ENCODE results near the gene UACA.

Gene UACA

DNA sequence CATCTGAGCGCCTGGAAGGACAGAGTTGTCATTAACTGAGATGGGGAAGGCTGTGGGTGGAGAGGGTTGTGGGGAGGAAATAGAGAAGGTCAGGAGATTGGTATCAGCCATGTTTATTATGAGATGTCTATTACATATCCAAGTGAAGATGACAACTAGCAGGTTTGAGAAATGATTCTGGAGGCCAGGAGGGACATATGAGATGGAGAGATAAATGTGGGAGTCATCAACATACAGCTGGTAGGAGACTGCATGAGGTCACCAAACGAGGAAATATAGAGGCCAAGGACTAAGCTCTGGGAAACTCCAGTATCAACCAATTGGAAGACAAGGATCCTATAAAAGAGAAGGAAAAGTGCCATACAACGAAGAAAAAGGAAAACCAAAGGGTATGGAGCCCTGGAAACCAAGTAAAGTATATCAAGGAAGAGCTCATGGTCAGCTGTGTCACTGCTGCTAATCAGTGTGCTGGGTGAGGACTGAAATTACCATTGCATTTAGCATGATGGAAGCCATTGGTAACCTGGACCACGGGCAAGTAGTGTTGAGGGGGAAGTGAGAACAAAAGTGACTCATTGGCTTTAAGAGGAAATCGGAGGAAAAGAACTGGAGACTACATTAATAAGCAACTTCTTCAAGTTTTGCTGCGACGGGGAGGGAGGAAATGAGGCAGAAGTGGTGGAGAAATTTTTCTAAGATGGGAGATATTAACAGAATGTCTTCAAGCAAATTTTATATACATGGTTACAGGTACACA lies 14.0 kb upstream of the UACA start:
- Histone ChIP-seq H3K9me3 (ENCODE audit: severe bottlenecking) (no peaks in the 10 kb centered on the region), H3K4me1 (ENCODE audit: insufficient read depth, poor library complexity, severe bottlenecking) (peaks cover 38% of the 10 kb centered on the region), H3K4me3 (ENCODE audit: severe bottlenecking) (no peak overlapping the region), H3K27ac (ENCODE audit: poor library complexity, severe bottlenecking) (peak overlapping the region; percentile 75), H3K27me3 (ENCODE audit: insufficient read depth, poor library complexity, severe bottlenecking) (no peaks in the 10 kb centered on the region), H3K36me3 (ENCODE audit: low read depth) (no peaks in the 10 kb centered on the region)
- ATAC-seq (ENCODE audit: low read depth) (no peak), DNase-seq (ENCODE audit: low spot score) (no peak)
- TF ChIP-seq CTCF (IDR thresholded peaks at IDR 0.05; ENCODE audit: poor library complexity, severe bottlenecking) = no peak

DNA sequence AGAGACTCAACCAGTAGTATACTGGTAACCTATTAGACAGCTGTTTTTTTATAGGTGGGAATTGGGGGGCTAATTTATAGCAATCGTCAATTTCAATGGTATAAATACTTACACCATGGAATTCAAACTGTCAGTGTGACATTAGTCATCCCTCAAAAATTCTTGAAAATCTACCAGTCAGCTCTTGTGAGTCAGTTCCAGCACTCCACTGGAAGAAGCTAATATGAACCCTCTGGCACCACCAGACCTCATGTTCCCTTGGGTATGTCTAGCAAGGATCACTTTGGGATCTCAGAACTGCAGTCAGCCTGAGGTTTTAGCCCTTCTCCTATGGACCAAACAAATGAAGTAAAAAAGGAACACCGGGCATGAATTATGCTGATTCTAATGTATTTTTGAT lies 11.8 kb upstream of the UACA start:
- Histone ChIP-seq H3K27ac (ENCODE audit: poor library complexity, severe bottlenecking) (peak overlapping the region; percentile 59), H3K4me3 (ENCODE audit: severe bottlenecking) (no peak overlapping the region), H3K36me3 (ENCODE audit: low read depth) (no peaks in the 10 kb centered on the region), H3K27me3 (ENCODE audit: insufficient read depth, poor library complexity, severe bottlenecking) (no peaks in the 10 kb centered on the region), H3K9me3 (ENCODE audit: severe bottlenecking) (no peaks in the 10 kb centered on the region), H3K4me1 (ENCODE audit: insufficient read depth, poor library complexity, severe bottlenecking) (peaks cover 33% of the 10 kb centered on the region)
- TF ChIP-seq CTCF (IDR thresholded peaks at IDR 0.05; ENCODE audit: poor library complexity, severe bottlenecking) = no peak
- peak; percentile 66 for ATAC-seq (ENCODE audit: low read depth)
- DNase-seq (ENCODE audit: low spot score) = no peak

DNA sequence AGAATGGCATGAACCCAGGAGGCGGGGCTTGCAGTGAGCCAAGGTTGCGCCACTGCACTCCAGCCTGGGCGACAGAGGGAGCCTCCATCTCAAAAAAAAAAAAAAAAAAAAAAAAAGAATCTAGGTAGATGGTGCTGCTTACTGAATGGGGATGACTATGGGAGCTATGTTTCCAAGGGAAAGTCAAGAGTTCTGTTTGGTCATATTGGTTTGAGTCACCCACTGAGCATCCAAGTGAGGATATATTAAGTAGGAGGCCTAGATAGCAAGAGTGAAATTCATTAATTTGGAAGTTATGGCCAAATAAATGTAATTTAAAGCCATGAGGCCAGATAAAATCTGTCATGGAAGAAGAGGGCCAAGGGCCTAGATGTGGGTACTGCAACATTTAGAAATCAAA lies 9.0 kb upstream of the UACA start:
- no peak for DNase-seq (ENCODE audit: low spot score)
- no peaks in the 10 kb centered on the region for H3K36me3 ChIP-seq (ENCODE audit: low read depth)
- no peaks in the 10 kb centered on the region for H3K27me3 ChIP-seq (ENCODE audit: insufficient read depth, poor library complexity, severe bottlenecking)
- no peak overlapping the region for H3K4me3 ChIP-seq (ENCODE audit: severe bottlenecking)
- H3K4me1 ChIP-seq (ENCODE audit: insufficient read depth, poor library complexity, severe bottlenecking) = peaks cover 22% of the 10 kb centered on the region
- TF ChIP-seq CTCF (IDR thresholded peaks at IDR 0.05; ENCODE audit: poor library complexity, severe bottlenecking) = no peak
- H3K9me3 ChIP-seq (ENCODE audit: severe bottlenecking) = no peaks in the 10 kb centered on the region
- no peak overlapping the region for H3K27ac ChIP-seq (ENCODE audit: poor library complexity, severe bottlenecking)
- no peak for ATAC-seq (ENCODE audit: low read depth)

GRCh38 chr15:70770863-70771262 lies 7.5 kb upstream of the UACA start:
- H3K4me3 ChIP-seq (ENCODE audit: severe bottlenecking) = no peak overlapping the region
- no peak overlapping the region for H3K27ac ChIP-seq (ENCODE audit: poor library complexity, severe bottlenecking)
- H3K4me1 ChIP-seq (ENCODE audit: insufficient read depth, poor library complexity, severe bottlenecking) = peaks cover 21% of the 10 kb centered on the region
- ATAC-seq (ENCODE audit: low read depth) = peak; percentile 93
- no peak for TF ChIP-seq CTCF (IDR thresholded peaks at IDR 0.05; ENCODE audit: poor library complexity, severe bottlenecking)
- H3K9me3 ChIP-seq (ENCODE audit: severe bottlenecking) = no peaks in the 10 kb centered on the region
- H3K36me3 ChIP-seq (ENCODE audit: low read depth) = no peaks in the 10 kb centered on the region
- H3K27me3 ChIP-seq (ENCODE audit: insufficient read depth, poor library complexity, severe bottlenecking) = no peaks in the 10 kb centered on the region
- DNase-seq (ENCODE audit: low spot score) = no peak

GRCh38 chr15:70768257-70768883 lies 5.0 kb upstream of the UACA start:
- Histone ChIP-seq H3K9me3 (ENCODE audit: severe bottlenecking) (no peaks in the 10 kb centered on the region), H3K4me3 (ENCODE audit: severe bottlenecking) (no peak overlapping the region)
- no peak for ATAC-seq (ENCODE audit: low read depth)

More at GRCh38 chr15:70768257-70768883, 5.0 kb upstream of the UACA start:
- H3K4me1 ChIP-seq (ENCODE audit: insufficient read depth, poor library complexity, severe bottlenecking) = peaks cover 16% of the 10 kb centered on the region
- no peak for DNase-seq (ENCODE audit: low spot score)
- no peaks in the 10 kb centered on the region for H3K36me3 ChIP-seq (ENCODE audit: low read depth)
- TF ChIP-seq CTCF (IDR thresholded peaks at IDR 0.05; ENCODE audit: poor library complexity, severe bottlenecking) = no peak
- no peak overlapping the region for H3K27ac ChIP-seq (ENCODE audit: poor library complexity, severe bottlenecking)
- H3K27me3 ChIP-seq (ENCODE audit: insufficient read depth, poor library complexity, severe bottlenecking) = no peaks in the 10 kb centered on the region

Measured in RWPE2 (cell line).